Ishikawa (cell line): Measurements from ENCODE around the gene MAST4.

Experiments
- CEBPB ChIP-seq: IDR thresholded peaks from 2 replicates; pipeline ENCODE4 v1.6.1; 2012
- CREB1 ChIP-seq: IDR thresholded peaks from 2 replicates; pipeline ENCODE4 v1.6.1; 2012; ENCODE audit warnings: low read depth
- EGR1 ChIP-seq: IDR thresholded peaks from 2 replicates; pipeline ENCODE4 v1.6.1; 2012
- EP300 ChIP-seq: IDR thresholded peaks from 2 replicates; pipeline ENCODE4 v1.6.1; 2012; ENCODE audit warnings: borderline replicate concordance
- FOXM1 ChIP-seq: IDR thresholded peaks from 2 replicates; pipeline ENCODE4 v1.6.1; 2012; ENCODE audit warnings: low read depth, borderline replicate concordance
- MAX ChIP-seq: IDR thresholded peaks from 2 replicates; pipeline ENCODE4 v1.6.1; 2012
- RAD21 ChIP-seq: IDR thresholded peaks from 2 replicates; pipeline ENCODE4 v1.6.1; 2012; ENCODE audit warnings: low read depth
- REST ChIP-seq: IDR thresholded peaks from 2 replicates; pipeline ENCODE4 v1.6.1; 2012; ENCODE audit warnings: low read depth, mild to moderate bottlenecking
- TAF1 ChIP-seq: IDR thresholded peaks from 2 replicates; pipeline ENCODE4 v1.6.1; 2012; ENCODE audit warnings: low read depth, mild to moderate bottlenecking
- TEAD4 ChIP-seq: IDR thresholded peaks from 2 replicates; pipeline ENCODE4 v1.6.1; 2012
- USF1 ChIP-seq: IDR thresholded peaks from 2 replicates; pipeline ENCODE4 v1.6.1; 2012
- YY1 ChIP-seq: IDR thresholded peaks from 2 replicates; pipeline ENCODE4 v1.6.1; 2012; ENCODE audit warnings: low read depth
- ZBTB7A ChIP-seq: IDR thresholded peaks from 2 replicates; pipeline ENCODE4 v1.6.1; 2012; ENCODE audit warnings: low read depth

DNA sequence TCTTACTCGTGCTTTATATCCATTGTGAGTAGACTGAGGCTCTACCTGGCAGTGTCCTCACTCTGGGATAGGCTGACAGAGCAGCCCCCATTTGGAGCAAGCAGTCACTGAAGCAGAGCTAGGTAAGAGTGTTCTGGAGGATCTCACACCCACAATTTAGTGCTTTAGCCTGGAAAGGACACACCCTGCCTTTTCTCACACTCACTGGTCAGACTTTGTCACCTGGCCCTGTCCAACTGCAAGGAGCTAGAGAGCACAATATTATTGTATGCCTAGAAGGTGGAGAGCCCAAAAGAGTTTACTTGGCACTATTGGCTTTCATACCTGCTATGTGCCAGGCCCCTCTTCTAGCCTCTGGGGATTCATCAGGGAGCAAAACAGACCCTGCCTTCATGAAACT, 141.9 kb downstream of the MAST4 start:
- TF ChIP-seq CEBPB = no peak
- TF ChIP-seq EP300 = no peak
- no peak for TF ChIP-seq REST
- no peak for TF ChIP-seq CREB1
- TF ChIP-seq RAD21 = no peak
- TF ChIP-seq MAX = no peak
- no peak for TF ChIP-seq TAF1
- TF ChIP-seq YY1 = no peak
- TF ChIP-seq TEAD4 = no peak
- no peak for TF ChIP-seq USF1
- TF ChIP-seq ZBTB7A = no peak
- TF ChIP-seq EGR1 = no peak
- no peak for TF ChIP-seq FOXM1
